ENCODE results near the gene TBX5.

TBX5 gene

GRCh38 chr12:114430306-114430705 is 24.4 kb upstream of the TBX5 start:
- DNase-seq (ENCODE audit: low read depth): peak; percentile 4

GRCh38 chr12:114425031-114425626 is 19.2 kb upstream of the TBX5 start:
- DNase-seq (ENCODE audit: low read depth): no peak

GRCh38 chr12:114420944-114421335 is 15.0 kb upstream of the TBX5 start:
- DNase-seq (ENCODE audit: low read depth): no peak

- DNase-seq (ENCODE audit: low read depth): no peak
Measured at GRCh38 chr12:114420182-114420943, 14.4 kb upstream of the TBX5 start.

GRCh38 chr12:114416028-114416427 is 10.1 kb upstream of the TBX5 start:
- DNase-seq (ENCODE audit: low read depth): no peak

GRCh38 chr12:114415525-114415868 is 9.6 kb upstream of the TBX5 start:
- DNase-seq (ENCODE audit: low read depth): no peak

GRCh38 chr12:114414866-114415524 is 9.1 kb upstream of the TBX5 start:
- DNase-seq (ENCODE audit: low read depth): no peak

- DNase-seq (ENCODE audit: low read depth): no peak
Measured at GRCh38 chr12:114414031-114414865, 8.3 kb upstream of the TBX5 start.

GRCh38 chr12:114412825-114413749 is 7.1 kb upstream of the TBX5 start:
- DNase-seq (ENCODE audit: low read depth): no peak

- DNase-seq (ENCODE audit: low read depth): no peak
Measured at GRCh38 chr12:114412307-114412706, 6.4 kb upstream of the TBX5 start.

- DNase-seq (ENCODE audit: low read depth): no peak
Measured at GRCh38 chr12:114411071-114411837, 5.3 kb upstream of the TBX5 start.

GRCh38 chr12:114409852-114410600 is 4.1 kb upstream of the TBX5 start:
- DNase-seq (ENCODE audit: low read depth): no peak

GRCh38 chr12:114408886-114409851 is 3.2 kb upstream of the TBX5 start:
- DNase-seq (ENCODE audit: low read depth): no peak

GRCh38 chr12:114408471-114408885 is 2.5 kb upstream of the TBX5 start:
- DNase-seq (ENCODE audit: low read depth): no peak

- DNase-seq (ENCODE audit: low read depth): no peak
Measured at GRCh38 chr12:114407842-114408411, 2.0 kb upstream of the TBX5 start.

GRCh38 chr12:114406984-114407841 is 1.3 kb upstream of the TBX5 start:
- no peak for DNase-seq (ENCODE audit: low read depth)

GRCh38 chr12:114406316-114406983 is 506 bp upstream of the TBX5 start:
- DNase-seq (ENCODE audit: low read depth): no peak
